Measurements from ENCODE around the gene CYP4F8. TPM values are rescaled to one million over a fixed set of nuclear protein-coding genes. Genes with fewer than 3 reads are reported as not detected.

The CYP4F8 gene
- total and polyA plus RNA-seq, 2 of the 8 experiments (the other 6 are each of a cell fraction or from before 2014, with no cell fraction given) = not detected

DNA sequence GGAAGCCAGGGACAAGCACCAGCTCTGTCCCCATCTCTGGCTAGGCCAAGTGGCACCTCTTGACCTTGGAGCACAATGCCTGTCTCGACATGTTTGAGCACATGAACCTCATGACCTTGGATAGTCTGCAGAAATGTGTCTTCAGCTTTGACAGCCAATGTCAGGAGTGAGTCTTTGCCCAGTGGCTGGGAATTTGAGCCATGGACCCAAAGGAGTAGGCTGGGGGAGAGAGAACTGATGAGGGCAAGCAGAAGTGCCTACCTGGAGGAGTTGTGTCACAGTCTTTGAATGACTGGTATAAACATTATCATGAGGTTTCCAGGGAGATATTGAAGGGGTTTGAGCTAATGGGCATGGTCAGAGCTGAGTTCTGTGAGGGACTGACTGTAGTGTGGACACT lies 51.2 kb downstream of the CYP4F8 start:
- Histone ChIP-seq H3K36me3 (ENCODE audit: control insufficient read depth in 2 of 4, insufficient read depth in 4 of 4, low read length in 3 of 4) (no peaks in the 10 kb centered on the region; a peak in 1 of 8 replicates), H2BK120ac (replicated peaks; ENCODE audit: low read depth, low read length) (no peak overlapping the region), H2AK5ac (ENCODE audit: low read depth, low read length) (no peak overlapping the region), H2BK5ac (ENCODE audit: low read depth, low read length) (no peak overlapping the region), H2BK15ac (ENCODE audit: low read length) (no peak overlapping the region), H4K20me1 (replicated peaks in 1 of 2; ENCODE audit: control insufficient read depth in 1 of 2, insufficient read depth in 2 of 2, low read length in 2 of 2) (no peaks in the 10 kb centered on the region), H3K79me1 (ENCODE audit: low read depth, low read length) (no peaks in the 10 kb centered on the region), H3K9ac (replicated peaks in 1 of 4; ENCODE audit: extremely low read depth in 1 of 4, low read depth in 3 of 4, low read length in 3 of 4) (no peak overlapping the region), H3K56ac (replicated peaks; ENCODE audit: insufficient read length, low read depth, low read length) (no peak overlapping the region), H3K4me3 (ENCODE audit: extremely low read depth in 1 of 4, insufficient read depth in 2 of 4, low read depth in 3 of 4, low read length in 4 of 4) (no peak overlapping the region), H3K4ac (replicated peaks; ENCODE audit: insufficient read length, low read depth, low read length) (no peak overlapping the region), H3K27ac (ENCODE audit: low read depth, low read length) (no peak overlapping the region), H3K18ac (ENCODE audit: extremely low read depth, low read length) (no peak overlapping the region), H3K4me2 (ENCODE audit: insufficient read depth in 1 of 2, low read depth in 2 of 2, low read length in 2 of 2) (no peak overlapping the region), H3K23me2 (ENCODE audit: low read depth, low read length) (no peaks in the 10 kb centered on the region), H3K4me1 (replicated peaks in 1 of 4; ENCODE audit: control insufficient read depth in 3 of 4, insufficient read depth in 4 of 4, low read length in 3 of 4) (no peaks in the 10 kb centered on the region), H3K14ac (ENCODE audit: insufficient read length) (no peak overlapping the region), H3K9me3 (ENCODE audit: insufficient read depth in 2 of 2, low read depth in 1 of 2, low read length in 1 of 2) (peaks cover 82 to 84% of the 10 kb centered on the region in 2 experiments), H2BK20ac (ENCODE audit: low read length) (no peak overlapping the region), H2AFZ (ENCODE audit: low read length) (no peak overlapping the region), H3K27me3 (replicated peaks in 1 of 4; ENCODE audit: control insufficient read depth in 3 of 4, extremely low read depth in 1 of 4, insufficient read depth in 3 of 4, low read length in 3 of 4) (no peaks in the 10 kb centered on the region), H3K23ac (ENCODE audit: insufficient read length) (no peak overlapping the region), H3K79me2 (ENCODE audit: control insufficient read depth in 1 of 2, insufficient read depth in 2 of 2, low read length in 2 of 2) (no peaks in the 10 kb centered on the region), H2BK12ac (ENCODE audit: low read depth, low read length) (no peak overlapping the region), H4K91ac (replicated peaks; ENCODE audit: insufficient read length, low read length) (no peak overlapping the region), H4K5ac (ENCODE audit: insufficient read length, low read depth, low read length) (no peak overlapping the region), H4K8ac (ENCODE audit: extremely low read depth, insufficient read depth, low read length) (no peak overlapping the region)
- CTCF ChIA-PET (ENCODE audit: partially characterized antibody) = no interaction called here
- TF ChIP-seq NANOG (IDR thresholded peaks at IDR 0.05; ENCODE audit: insufficient read depth, low read depth, low read length, poor library complexity, severe bottlenecking) = no peak
- no peak for TF ChIP-seq EGR1 (IDR thresholded peaks at IDR 0.05; ENCODE audit: borderline replicate concordance, low read depth, low read length)
- no peak for TF ChIP-seq FOSL1 (IDR thresholded peaks at IDR 0.05; ENCODE audit: insufficient read depth, low read depth, low read length)
- no peak for TF ChIP-seq CBX8 (IDR thresholded peaks at IDR 0.05; ENCODE audit: borderline replicate concordance, low read depth, low read length)
- POLR2A ChIA-PET (ENCODE audit: partially characterized antibody) = no interaction called here
- FAIRE-seq (no peak), DNase-seq (ENCODE audit: low read depth in 1 of 2, low spot score in 2 of 2) (no peak)
- WGBS, 2 experiments (ENCODE audit: extremely low coverage in 1 of 2, insufficient coverage in 1 of 2, insufficient read length in 1 of 2, insufficient replicate concordance in 2 of 2, low coverage in 1 of 2, low lambda C conversion rate in 2 of 2, missing lambda C conversion rate in 1 of 2) = 67% methylated on average over 1 of the region's 1 CpG; no CpG with 5 or more reads in 1 of the 2 experiments
